Measurements from ENCODE around the gene HABP4. TPM values are rescaled to one million over a fixed set of nuclear protein-coding genes. Genes with fewer than 3 reads are reported as not detected.

The HABP4 gene
- total RNA-seq, 1 experiment from 2014 or later: 21.0 TPM

GRCh38 chr9:96417661-96418082, 32.3 kb upstream of the HABP4 start:
- TF ChIP-seq ZFX (IDR thresholded peaks at IDR 0.05) (0 out of 2 replicates have a peak, but pooled peaks have one; percentile 6), ATF3 (IDR thresholded peaks at IDR 0.05) (no peak)
- DNase-seq (ENCODE audit: low read depth, low spot score) (no peak), ATAC-seq (no peak)
- no peaks in the 10 kb centered on the region for H4K20me1 ChIP-seq (ENCODE audit: insufficient read depth)
- H3K4me3 ChIP-seq (replicated peaks in 1 of 2; ENCODE audit: low read depth in 1 of 2, low read length in 2 of 2): peak overlapping the region; percentile 69 to 73
- ChIA-PET POLR2A (no interaction called here), RAD21 (ENCODE audit: low non-redundant PET in 1 of 2, low total read pairs in 2 of 2, uncharacterized antibody in 2 of 2, unreplicated experiment in 2 of 2) (no interaction called here), CTCF (no interaction called here)
- H3K9me3 ChIP-seq (ENCODE audit: control insufficient read depth in 1 of 2, insufficient read depth in 1 of 2, low read depth in 1 of 2, low read length in 2 of 2): no peaks in the 10 kb centered on the region
- peak overlapping the region; percentile 99 for H3K27ac ChIP-seq (ENCODE audit: low read depth, low read length)
- H3K4me1 ChIP-seq (ENCODE audit: control insufficient read depth in 1 of 2, insufficient read depth in 2 of 2, low read length in 2 of 2): peaks cover 21 to 38% of the 10 kb centered on the region in 2 experiments
- H3K36me3 ChIP-seq (ENCODE audit: control insufficient read depth in 1 of 2, insufficient read depth in 2 of 2, low read length in 2 of 2): no peaks in the 10 kb centered on the region
- H2AFZ ChIP-seq (ENCODE audit: low read depth, low read length, poor library complexity, severe bottlenecking): no peak overlapping the region
- peak overlapping the region; percentile 94 for H3K4me2 ChIP-seq (ENCODE audit: low read length)
- intact Hi-C loops (cut with micrococcal nuclease): loop anchor here (5.0 to 10.0 kb wide), 2 partner anchors 75 to 437 kb away; partner anchors contain the start of gene ZNF782
- peaks cover 45% of the 10 kb centered on the region for H3K79me2 ChIP-seq (ENCODE audit: insufficient read depth, low read length)
- H3K9ac ChIP-seq (ENCODE audit: low read length): peak overlapping the region; percentile 100
- H3K9me2 ChIP-seq (ENCODE audit: insufficient read depth): no peaks in the 10 kb centered on the region
- no peaks in the 10 kb centered on the region for H3K27me3 ChIP-seq (ENCODE audit: insufficient read depth, low read length)
- BruUV-seq (replicated peaks): no TSS peak

- peak within 1 kb of the TSS; percentile 69 to 73 for H3K4me3 ChIP-seq (replicated peaks in 1 of 2; ENCODE audit: low read depth in 1 of 2, low read length in 2 of 2)
- peak within 1 kb of the TSS; percentile 100 for H3K9ac ChIP-seq (ENCODE audit: low read length)
- peaks cover 39% of the 10 kb centered on the region for H3K79me2 ChIP-seq (ENCODE audit: insufficient read depth, low read length)
- H3K9me2 ChIP-seq (ENCODE audit: insufficient read depth): no peaks in the 10 kb centered on the region
- no peaks in the 10 kb centered on the region for H3K36me3 ChIP-seq (ENCODE audit: control insufficient read depth in 1 of 2, insufficient read depth in 2 of 2, low read length in 2 of 2)
- ChIA-PET CTCF (no interaction called here), RAD21 (ENCODE audit: low non-redundant PET in 1 of 2, low total read pairs in 2 of 2, uncharacterized antibody in 2 of 2, unreplicated experiment in 2 of 2) (no interaction called here), POLR2A (no interaction called here)
- peak within 1 kb of the TSS; percentile 94 for H3K4me2 ChIP-seq (ENCODE audit: low read length)
- peaks cover 22 to 44% of the 10 kb centered on the region in 2 experiments for H3K4me1 ChIP-seq (ENCODE audit: control insufficient read depth in 1 of 2, insufficient read depth in 2 of 2, low read length in 2 of 2)
- H3K9me3 ChIP-seq (ENCODE audit: control insufficient read depth in 1 of 2, insufficient read depth in 1 of 2, low read depth in 1 of 2, low read length in 2 of 2): no peaks in the 10 kb centered on the region
- H3K27me3 ChIP-seq (ENCODE audit: insufficient read depth, low read length): no peaks in the 10 kb centered on the region
- no TSS peak for BruUV-seq (replicated peaks)
- H3K27ac ChIP-seq (ENCODE audit: low read depth, low read length): peak within 1 kb of the TSS; percentile 99
- H2AFZ ChIP-seq (ENCODE audit: low read depth, low read length, poor library complexity, severe bottlenecking): no peak within 1 kb of the TSS
- intact Hi-C loops (cut with micrococcal nuclease): loop anchor here (5.0 to 10.0 kb wide), 2 partner anchors 76 to 436 kb away; partner anchors contain the start of gene ZNF782
- DNase-seq (ENCODE audit: low read depth, low spot score): peak; percentile 90
- no peaks in the 10 kb centered on the region for H4K20me1 ChIP-seq (ENCODE audit: insufficient read depth)
- peak; percentile 78 for ATAC-seq
- TF ChIP-seq ATF3 (IDR thresholded peaks at IDR 0.05) (no peak), RAD21 (IDR thresholded peaks at IDR 0.05; ENCODE audit: low read depth) (no peak), EZH2 (IDR thresholded peaks at IDR 0.05) (no peak), CEBPB (IDR thresholded peaks at IDR 0.05; ENCODE audit: low read depth) (no peak), MAX (IDR thresholded peaks at IDR 0.05) (peak; percentile 88), JUND (IDR thresholded peaks at IDR 0.05) (no peak), ZNF274 (IDR thresholded peaks at IDR 0.05; ENCODE audit: low read depth, low read length) (no peak), EZH2phosphoT487 (IDR thresholded peaks at IDR 0.05; ENCODE audit: borderline replicate concordance) (no peak), POLR2AphosphoS5 (IDR thresholded peaks at IDR 0.05; ENCODE audit: low read depth, low read length) (peak; percentile 45), SP1 (IDR thresholded peaks at IDR 0.05; ENCODE audit: low read depth) (peak; percentile 91), YY1 (IDR thresholded peaks at IDR 0.05; ENCODE audit: extremely low read depth, insufficient replicate concordance, low read depth, low read length) (no peak), ZFX (IDR thresholded peaks at IDR 0.05) (no peak), SRF (IDR thresholded peaks at IDR 0.05; ENCODE audit: low read depth) (no peak), ELF1 (IDR thresholded peaks at IDR 0.05; ENCODE audit: borderline replicate concordance, low read depth) (no peak), REST (IDR thresholded peaks at IDR 0.05; ENCODE audit: low read depth) (no peak), FOSL1 (IDR thresholded peaks at IDR 0.05; ENCODE audit: low read depth) (no peak), SIN3A (IDR thresholded peaks at IDR 0.05; ENCODE audit: low read depth) (peak; percentile 87)
These were observed 31.7 kb upstream of the HABP4 start, which contains the start of gene ZNF367 for GRCh38 chr9:96418083-96418919. TSS of gene ZNF367 (minus strand) at chr9:96418370. CDS start at chr9:96418032, 338 bp downstream.

All from HCT116 (cell line).